ENCODE results near the gene BTBD8. TPM values are rescaled to one million over a fixed set of nuclear protein-coding genes. Genes with fewer than 3 reads are reported as not detected.
"Not testable (repeated sequence)": the region's sequence is repeated elsewhere in the genome, so short reads cannot be mapped to it uniquely, and the experiment has no call there.

Gene BTBD8
- total RNA-seq, 1 donor from 2014 or later = 14.3 TPM

DNA sequence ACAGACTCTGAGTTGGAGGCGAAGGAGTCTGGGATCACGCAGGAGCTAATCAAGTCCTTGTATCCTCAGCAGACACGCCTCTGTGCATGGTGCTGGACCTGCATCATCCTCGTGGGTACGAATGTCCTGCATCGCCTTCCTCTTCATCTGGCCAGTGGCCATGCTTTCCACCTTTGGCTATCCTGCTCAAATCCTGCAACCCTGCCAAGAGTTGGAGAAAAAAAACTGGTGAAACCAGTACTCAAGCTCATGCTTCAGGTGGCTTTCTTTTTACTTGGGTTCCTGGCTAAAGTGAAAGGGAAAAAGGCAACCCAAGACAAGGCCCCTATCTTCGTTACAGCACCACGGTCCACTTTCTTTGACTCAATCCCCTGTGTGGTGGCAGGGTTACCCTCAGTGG lies 13.8 kb upstream of the BTBD8 start:
- no peaks in the 10 kb centered on the region for H3F3A ChIP-seq (ENCODE audit: low read depth)
- H3K27me3 Mint-ChIP-seq (ENCODE audit: insufficient read depth, low read depth) = no peaks in the 10 kb centered on the region

DNA sequence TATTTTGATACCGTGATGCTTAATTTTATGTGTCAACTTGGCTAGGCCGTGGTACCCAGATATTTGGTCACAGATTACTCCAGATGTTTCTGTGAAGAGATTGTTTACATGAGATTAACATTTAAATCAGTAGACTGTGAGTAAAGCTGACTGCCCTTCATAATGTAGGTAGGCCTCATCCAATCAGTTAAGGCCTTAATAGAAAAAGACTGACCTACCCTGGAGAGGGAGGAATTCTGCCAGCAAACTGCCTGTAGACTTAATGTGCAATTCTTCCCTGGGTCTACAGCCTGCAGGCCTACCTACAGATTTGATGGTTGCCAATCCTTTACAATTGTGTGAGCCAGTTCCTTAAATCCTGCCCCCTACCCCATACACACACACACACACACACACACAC lies 9.3 kb upstream of the BTBD8 start:
- no peak overlapping the region for H3K4me3 ChIP-seq
- H4K20me1 ChIP-seq (ENCODE audit: low read depth) = no peaks in the 10 kb centered on the region
- no peaks in the 10 kb centered on the region for H3K36me3 ChIP-seq
- H3K27me3 ChIP-seq = no peaks in the 10 kb centered on the region
- H3K4me1 ChIP-seq = no peaks in the 10 kb centered on the region
- Mint-ChIP-seq H3K27me3 (ENCODE audit: insufficient read depth, low read depth) (no peaks in the 10 kb centered on the region), H3K4me1 (no peaks in the 10 kb centered on the region), H3K36me3 (no peaks in the 10 kb centered on the region), H3K27ac (no peak overlapping the region), H3K9me3 (no peaks in the 10 kb centered on the region), H3K4me3 (no peak overlapping the region)
- no peak overlapping the region for H3K9ac ChIP-seq
- no peak overlapping the region for H2AFZ ChIP-seq (replicated peaks)
- H3K9me3 ChIP-seq (ENCODE audit: low read depth) = no peaks in the 10 kb centered on the region
- H3F3A ChIP-seq (ENCODE audit: low read depth) = no peaks in the 10 kb centered on the region
- no peaks in the 10 kb centered on the region for H3K79me2 ChIP-seq (ENCODE audit: low read depth)
- TF ChIP-seq, protein P1, sequence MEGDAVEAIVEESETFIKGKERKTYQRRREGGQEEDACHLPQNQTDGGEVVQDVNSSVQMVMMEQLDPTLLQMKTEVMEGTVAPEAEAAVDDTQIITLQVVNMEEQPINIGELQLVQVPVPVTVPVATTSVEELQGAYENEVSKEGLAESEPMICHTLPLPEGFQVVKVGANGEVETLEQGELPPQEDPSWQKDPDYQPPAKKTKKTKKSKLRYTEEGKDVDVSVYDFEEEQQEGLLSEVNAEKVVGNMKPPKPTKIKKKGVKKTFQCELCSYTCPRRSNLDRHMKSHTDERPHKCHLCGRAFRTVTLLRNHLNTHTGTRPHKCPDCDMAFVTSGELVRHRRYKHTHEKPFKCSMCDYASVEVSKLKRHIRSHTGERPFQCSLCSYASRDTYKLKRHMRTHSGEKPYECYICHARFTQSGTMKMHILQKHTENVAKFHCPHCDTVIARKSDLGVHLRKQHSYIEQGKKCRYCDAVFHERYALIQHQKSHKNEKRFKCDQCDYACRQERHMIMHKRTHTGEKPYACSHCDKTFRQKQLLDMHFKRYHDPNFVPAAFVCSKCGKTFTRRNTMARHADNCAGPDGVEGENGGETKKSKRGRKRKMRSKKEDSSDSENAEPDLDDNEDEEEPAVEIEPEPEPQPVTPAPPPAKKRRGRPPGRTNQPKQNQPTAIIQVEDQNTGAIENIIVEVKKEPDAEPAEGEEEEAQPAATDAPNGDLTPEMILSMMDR (IDR thresholded peaks at IDR 0.05) = no peak
- TF ChIP-seq EZH2phosphoT487 (IDR thresholded peaks at IDR 0.05) = no peak
- no peak for TF ChIP-seq EZH2 (IDR thresholded peaks at IDR 0.05)
- no peak overlapping the region for H3K27ac ChIP-seq
- H3K4me2 ChIP-seq = no peak overlapping the region
- DNase-seq (ENCODE audit: low spot score) = no peak

More for the DNA sequence above, 13.8 kb upstream of the BTBD8 start:
- Histone ChIP-seq H2AFZ (replicated peaks) (no peak overlapping the region), H3K27me3 (no peaks in the 10 kb centered on the region), H3K9me3 (ENCODE audit: low read depth) (no peaks in the 10 kb centered on the region), H3K9ac (no peak overlapping the region), H4K20me1 (ENCODE audit: low read depth) (no peaks in the 10 kb centered on the region), H3K27ac (no peak overlapping the region), H3K4me1 (no peaks in the 10 kb centered on the region), H3K4me2 (no peak overlapping the region), H3K79me2 (ENCODE audit: low read depth) (no peaks in the 10 kb centered on the region), H3K36me3 (no peaks in the 10 kb centered on the region), H3K4me3 (no peak overlapping the region)
- Mint-ChIP-seq H3K4me1 (no peaks in the 10 kb centered on the region), H3K4me3 (no peak overlapping the region), H3K9me3 (no peaks in the 10 kb centered on the region), H3K27ac (no peak overlapping the region), H3K36me3 (no peaks in the 10 kb centered on the region)
- DNase-seq (ENCODE audit: low spot score) = no peak
- TF ChIP-seq, protein P1 (IDR thresholded peaks at IDR 0.05) = no peak
- no peak for TF ChIP-seq EZH2phosphoT487 (IDR thresholded peaks at IDR 0.05)
- no peak for TF ChIP-seq EZH2 (IDR thresholded peaks at IDR 0.05)

DNA sequence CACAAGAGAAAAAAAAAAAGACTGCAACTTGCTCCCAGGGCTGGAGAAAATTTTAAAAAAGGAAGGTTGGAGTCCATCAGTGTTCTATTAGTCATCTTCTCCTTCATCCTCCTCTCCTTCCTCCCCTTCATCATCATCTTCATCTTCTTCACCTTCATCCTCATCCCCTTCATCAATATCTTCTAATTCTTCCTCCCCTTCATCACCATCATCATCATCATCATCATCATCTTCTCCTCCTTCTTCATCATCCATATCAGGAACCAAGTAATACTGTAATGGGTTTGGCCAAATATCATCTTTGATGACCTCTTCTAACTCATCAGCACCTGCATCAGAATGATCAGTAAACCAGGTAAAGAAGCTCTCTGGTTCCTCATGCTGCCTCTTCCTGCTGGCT lies 5.7 kb upstream of the BTBD8 start:
- H3K27me3 Mint-ChIP-seq (ENCODE audit: insufficient read depth, low read depth); H3K9ac ChIP-seq; H3K4me3 Mint-ChIP-seq; H3K4me1 ChIP-seq; H2AFZ ChIP-seq (replicated peaks); H3K27ac ChIP-seq; H3K4me3 ChIP-seq; H3K36me3 Mint-ChIP-seq; H3K9me3 Mint-ChIP-seq; H3K27ac Mint-ChIP-seq; H3K4me1 Mint-ChIP-seq; H3K79me2 ChIP-seq (ENCODE audit: low read depth); H3F3A ChIP-seq (ENCODE audit: low read depth); DNase-seq (ENCODE audit: low spot score); H3K9me3 ChIP-seq (ENCODE audit: low read depth); H3K36me3 ChIP-seq; H3K27me3 ChIP-seq; H3K4me2 ChIP-seq; H4K20me1 ChIP-seq (ENCODE audit: low read depth): not testable (repeated sequence)

DNA sequence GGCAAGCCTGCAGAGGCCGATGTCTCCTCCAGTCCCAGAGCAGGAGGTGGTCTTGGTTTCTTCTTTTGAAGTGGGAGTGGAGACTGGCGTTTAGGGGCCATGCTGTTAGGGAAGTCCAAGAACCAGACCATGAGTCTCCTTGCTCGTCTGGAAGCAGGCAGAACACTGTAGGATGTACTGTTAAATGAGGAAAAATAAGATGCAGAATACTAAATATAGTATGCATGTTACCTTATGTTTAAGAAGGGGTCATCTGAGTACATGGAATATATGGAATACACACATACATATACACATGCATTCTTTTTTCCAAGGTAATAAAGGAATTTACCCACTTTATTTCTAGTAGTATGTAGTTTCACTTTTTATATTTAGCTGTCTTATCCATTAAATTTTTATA lies 4.8 kb upstream of the BTBD8 start, which contains the start of gene SETSIP:
TSS of gene SETSIP (minus strand) at position 101 of the 400 bp plus-strand sequence. CDS start at position 101, 0 bp downstream.
- TF ChIP-seq EZH2 (IDR thresholded peaks at IDR 0.05) = no peak
- H3K4me3 ChIP-seq = no peak within 1 kb of the TSS
- no peaks in the 10 kb centered on the region for H3K27me3 ChIP-seq
- Mint-ChIP-seq H3K27me3 (ENCODE audit: insufficient read depth, low read depth) (no peaks in the 10 kb centered on the region), H3K4me3 (no peak within 1 kb of the TSS), H3K36me3 (no peaks in the 10 kb centered on the region), H3K27ac (no peak within 1 kb of the TSS), H3K4me1 (peaks cover 5% of the 10 kb centered on the region), H3K9me3 (no peaks in the 10 kb centered on the region)
- no peak within 1 kb of the TSS for H3K9ac ChIP-seq
- no peak within 1 kb of the TSS for H3K4me2 ChIP-seq
- no peak within 1 kb of the TSS for H2AFZ ChIP-seq (replicated peaks)
- H3K79me2 ChIP-seq (ENCODE audit: low read depth) = no peaks in the 10 kb centered on the region
- peaks cover 9% of the 10 kb centered on the region for H3F3A ChIP-seq (ENCODE audit: low read depth)
- H3K4me1 ChIP-seq = no peaks in the 10 kb centered on the region
- no peaks in the 10 kb centered on the region for H3K9me3 ChIP-seq (ENCODE audit: low read depth)
- H4K20me1 ChIP-seq (ENCODE audit: low read depth) = no peaks in the 10 kb centered on the region
- no peak within 1 kb of the TSS for H3K27ac ChIP-seq
- no peak for DNase-seq (ENCODE audit: low spot score)
- H3K36me3 ChIP-seq = no peaks in the 10 kb centered on the region

Data from neural progenitor cell (in vitro differentiated cells).